ENCODE data around the gene CTNNA3.
"Not testable (repeated sequence)": the region's sequence is repeated elsewhere in the genome, so short reads cannot be mapped to it uniquely, and the experiment has no call there.

CTNNA3 gene

GRCh38 chr10:67696029-67696428 lies at the start of gene CTNNA3:
Gene CTNNA3, minus strand, starts transcription at chr10:67696195.
- FAIRE-seq = no peak

DNA sequence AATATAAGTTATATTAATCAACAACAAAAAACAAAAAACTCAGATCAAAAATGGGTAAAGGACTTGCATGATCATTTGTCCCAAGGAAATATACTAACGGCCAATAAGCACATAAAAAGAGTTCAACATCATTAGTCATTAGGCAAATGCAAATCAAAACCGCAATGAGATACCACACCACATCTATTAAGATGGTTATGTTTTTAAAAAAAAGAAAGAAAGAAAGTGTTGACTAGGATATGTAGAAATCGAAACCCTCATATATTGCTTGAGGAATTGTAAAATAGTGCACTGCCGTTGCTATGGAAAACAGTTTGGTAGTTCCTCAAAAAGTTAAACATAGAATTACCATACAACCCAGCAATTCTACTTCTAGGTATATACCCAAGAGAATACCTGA lies 39.4 kb upstream of the CTNNA3 start:
- FAIRE-seq = no peak

- FAIRE-seq = no peak
These were observed 37.5 kb upstream of the CTNNA3 start for GRCh38 chr10:67733511-67733910.

- no peak for FAIRE-seq
These were observed 29.6 kb upstream of the CTNNA3 start for GRCh38 chr10:67725567-67725966.

- no peak for FAIRE-seq
These were observed 27.6 kb upstream of the CTNNA3 start for GRCh38 chr10:67723601-67724000.

DNA sequence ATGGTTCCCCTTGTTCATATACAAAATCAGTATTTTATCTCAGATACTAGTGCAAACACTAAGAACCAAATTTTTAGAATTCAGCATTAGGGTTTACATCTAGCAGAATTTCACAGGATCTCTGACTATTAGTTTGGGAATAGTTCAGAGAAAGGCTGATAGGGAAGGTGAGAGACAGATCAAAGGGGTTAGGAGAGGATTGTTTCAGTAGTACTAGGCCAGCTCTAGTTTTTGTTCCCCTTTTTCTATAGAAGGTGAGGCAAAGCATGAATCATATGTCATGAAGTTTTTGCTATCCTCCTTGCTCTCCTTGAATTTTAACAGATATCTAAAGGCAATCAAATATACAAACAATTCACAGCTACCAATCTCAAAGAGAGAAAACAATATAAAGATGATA lies 26.1 kb upstream of the CTNNA3 start:
- no peak for FAIRE-seq

DNA sequence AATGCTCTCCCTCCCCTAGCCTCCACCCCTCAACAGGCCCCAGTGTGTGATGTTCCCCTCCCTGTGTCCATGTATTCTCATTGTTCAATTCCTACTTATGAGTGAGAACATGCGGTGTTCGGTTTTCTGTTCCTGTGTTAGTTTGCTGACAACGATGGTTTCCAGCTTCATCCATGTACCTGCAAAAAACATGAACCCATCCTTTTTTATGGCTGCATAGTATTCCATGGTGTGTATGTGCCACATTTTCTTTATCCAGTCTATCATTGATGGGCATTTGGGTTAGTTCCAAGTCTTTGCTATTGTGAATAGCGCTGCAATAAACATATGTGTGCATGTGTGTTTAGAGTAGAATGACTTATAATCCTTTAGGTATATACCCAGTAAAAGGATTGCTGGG lies 20.5 kb upstream of the CTNNA3 start:
- FAIRE-seq = not testable (repeated sequence)

GRCh38 chr10:67705921-67706320 lies 9.9 kb upstream of the CTNNA3 start:
- FAIRE-seq = no peak

DNA sequence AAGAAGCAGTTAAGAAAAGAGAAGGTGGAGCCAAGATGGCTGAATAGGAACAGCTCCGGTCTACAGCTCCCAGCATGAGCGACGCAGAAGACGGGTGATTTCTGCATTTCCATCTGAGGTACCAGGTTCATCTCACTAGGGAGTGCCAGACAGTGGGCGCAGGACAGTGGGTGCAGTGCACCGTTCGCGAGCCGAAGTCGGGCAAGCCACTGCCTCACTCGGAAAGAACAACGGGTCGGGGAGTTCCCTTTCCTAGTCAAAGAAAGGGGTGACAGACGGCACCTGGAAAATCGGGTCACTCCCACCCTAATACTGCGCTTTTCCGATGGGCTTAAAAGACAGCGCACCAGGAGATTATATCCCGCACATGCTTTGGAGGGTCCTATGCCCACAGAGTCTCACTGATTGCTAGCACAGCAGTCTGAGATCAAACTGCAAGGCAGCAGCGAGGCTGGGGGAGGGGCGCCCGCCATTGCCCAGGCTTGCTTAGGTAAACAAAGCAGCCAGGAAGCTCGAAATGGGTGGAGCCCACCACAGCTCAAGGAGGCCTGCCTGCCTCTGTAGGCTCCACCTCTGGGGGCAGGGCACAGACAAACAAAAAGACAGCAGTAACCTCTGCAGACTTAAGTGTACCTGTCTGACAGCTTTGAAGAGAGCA lies 3.7 kb upstream of the CTNNA3 start:
- not testable (repeated sequence) for FAIRE-seq

- no peak for FAIRE-seq
These were observed 2.2 kb upstream of the CTNNA3 start for GRCh38 chr10:67698164-67698563.

DNA sequence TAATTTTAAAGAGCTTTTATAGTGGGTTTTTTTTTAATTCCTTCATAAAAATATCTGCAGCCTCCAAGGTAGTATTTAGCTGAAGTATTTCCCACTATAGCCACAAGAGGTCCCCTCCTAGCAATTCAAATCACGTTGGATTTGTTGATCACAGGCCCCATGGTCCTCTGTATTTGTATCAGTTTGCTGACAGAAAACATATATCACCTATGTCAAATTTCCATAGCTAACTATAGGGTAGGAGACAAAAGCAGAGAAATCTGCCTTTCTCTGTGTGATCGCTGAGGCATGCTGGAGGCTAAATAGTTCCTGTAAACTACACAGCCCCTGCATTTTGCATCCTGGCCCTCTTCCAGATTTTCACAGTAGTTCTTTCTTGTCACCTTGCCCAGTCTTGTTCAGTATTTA lies 1.7 kb upstream of the CTNNA3 start:
- peak; percentile 66 for FAIRE-seq

- FAIRE-seq = no peak
These were observed 684 bp upstream of the CTNNA3 start for GRCh38 chr10:67696679-67697078.

DNA sequence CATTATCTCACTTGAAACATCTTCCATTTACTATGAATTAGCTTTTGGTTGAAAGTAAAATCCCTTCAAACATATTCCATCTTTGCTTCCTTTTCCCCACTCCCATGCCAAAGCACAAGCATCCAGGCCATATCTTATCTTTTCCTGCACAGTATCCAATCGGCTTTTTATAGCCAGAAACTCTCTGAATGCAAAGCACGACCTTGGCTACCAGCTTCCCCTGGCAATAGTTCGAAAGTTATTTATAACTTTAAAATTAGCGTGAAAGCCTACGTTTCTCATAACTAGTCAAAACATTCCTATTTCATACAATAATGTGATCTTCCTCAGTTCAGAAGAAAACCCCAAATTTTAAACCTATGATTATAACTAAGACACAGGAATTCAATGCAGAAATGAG lies 440 bp downstream of the CTNNA3 start:
- no peak for FAIRE-seq

DNA sequence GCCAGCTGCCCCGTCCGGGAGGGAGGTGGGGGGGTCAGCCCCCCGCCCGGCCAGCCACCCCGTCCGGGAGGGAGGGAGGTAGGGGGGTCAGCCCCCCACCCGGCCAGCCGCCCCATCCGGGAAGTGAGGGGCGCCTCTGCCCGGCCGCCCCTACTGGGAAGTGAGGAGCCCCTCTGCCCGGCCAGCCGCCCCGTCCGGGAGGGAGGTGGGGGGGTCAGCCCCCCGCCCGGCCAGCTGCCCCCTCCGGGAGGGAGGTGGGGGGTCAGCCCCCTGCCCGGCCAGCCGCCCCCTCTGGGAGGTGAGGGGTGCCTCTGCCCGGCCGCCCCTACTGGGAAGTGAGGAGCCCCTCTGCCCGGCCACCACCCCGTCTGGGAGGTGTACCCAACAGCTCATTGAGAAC lies 4.1 kb downstream of the CTNNA3 start:
- not testable (repeated sequence) for FAIRE-seq

DNA sequence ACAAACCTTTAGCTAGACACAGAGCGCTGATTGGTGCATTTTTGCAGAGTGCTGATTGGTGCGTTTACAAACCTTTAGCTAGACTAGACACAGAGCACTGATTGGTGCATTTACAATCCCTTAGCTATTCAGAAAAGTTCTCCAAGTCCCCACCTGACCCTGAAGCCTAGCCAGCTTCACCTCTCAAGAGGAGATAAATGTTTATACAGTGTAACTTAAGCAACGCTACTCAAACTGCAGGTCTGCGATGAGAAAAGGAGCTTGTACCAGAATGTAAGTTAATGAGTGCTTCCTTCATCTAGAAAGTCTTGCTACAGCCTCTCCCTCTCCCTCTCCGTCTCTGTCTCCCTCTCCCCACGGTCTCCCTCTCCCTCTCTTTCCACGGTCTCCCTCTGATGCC lies 5.5 kb downstream of the CTNNA3 start:
- FAIRE-seq = not testable (repeated sequence)

- FAIRE-seq = not testable (repeated sequence)
These were observed 11.9 kb downstream of the CTNNA3 start for GRCh38 chr10:67684140-67684539.

DNA sequence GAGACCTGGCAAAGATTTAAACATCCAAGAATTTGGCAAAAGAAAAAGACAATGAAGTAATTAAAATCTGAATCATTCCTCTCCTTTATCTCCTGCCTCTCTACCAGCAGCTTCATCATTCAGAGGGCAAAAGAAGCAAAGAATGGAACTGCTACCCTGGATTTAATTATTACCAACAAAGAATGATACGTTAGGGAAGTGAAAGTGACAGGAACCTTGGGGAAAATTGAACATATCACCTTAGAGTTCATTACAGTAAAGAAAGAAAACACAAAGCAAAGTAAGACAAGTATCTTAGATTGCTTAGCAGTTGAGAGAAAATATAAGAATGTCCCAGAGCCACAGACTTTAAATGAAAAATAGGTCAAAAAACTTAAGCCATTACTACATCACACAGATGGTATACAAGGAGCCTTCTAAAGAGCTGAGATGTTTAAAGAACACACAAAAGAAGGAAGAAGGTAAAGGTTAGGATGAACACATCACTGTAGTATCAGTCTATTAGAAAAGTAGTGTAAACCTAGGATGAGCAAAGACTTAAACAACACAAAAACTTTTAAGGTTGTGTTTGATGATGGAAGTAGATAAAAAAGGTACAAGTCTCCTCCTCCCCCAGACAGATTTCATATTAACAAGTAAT lies 17.5 kb downstream of the CTNNA3 start:
- no peak for FAIRE-seq

DNA sequence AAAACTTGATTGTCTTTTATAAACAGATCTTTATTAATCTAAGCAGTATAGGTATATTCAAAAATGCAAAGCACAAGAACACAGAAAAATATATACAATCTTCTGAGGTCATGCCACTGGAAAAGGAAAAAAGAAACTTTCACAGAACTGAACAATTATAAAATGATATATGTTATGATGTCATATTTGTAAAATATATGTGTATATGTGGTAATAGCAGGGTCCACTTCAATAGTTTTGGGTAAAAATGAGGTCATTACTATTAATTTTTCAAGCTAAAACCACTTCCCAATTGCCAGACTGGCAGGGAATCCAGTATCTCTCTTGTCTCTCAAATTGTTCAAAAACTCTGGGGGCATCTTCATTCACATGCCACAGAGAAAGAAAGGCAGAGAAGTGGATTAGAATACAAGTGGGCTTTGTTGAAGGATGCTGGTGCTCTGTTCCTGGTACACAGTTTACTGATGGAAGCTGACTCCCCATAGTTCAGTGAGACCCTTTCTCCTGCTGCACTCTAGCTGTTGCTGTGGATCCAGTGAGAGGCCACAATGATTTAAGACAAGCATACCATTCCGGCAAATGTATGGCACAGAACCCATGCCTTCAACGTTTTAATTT lies 19.7 kb downstream of the CTNNA3 start:
- no peak for FAIRE-seq

DNA sequence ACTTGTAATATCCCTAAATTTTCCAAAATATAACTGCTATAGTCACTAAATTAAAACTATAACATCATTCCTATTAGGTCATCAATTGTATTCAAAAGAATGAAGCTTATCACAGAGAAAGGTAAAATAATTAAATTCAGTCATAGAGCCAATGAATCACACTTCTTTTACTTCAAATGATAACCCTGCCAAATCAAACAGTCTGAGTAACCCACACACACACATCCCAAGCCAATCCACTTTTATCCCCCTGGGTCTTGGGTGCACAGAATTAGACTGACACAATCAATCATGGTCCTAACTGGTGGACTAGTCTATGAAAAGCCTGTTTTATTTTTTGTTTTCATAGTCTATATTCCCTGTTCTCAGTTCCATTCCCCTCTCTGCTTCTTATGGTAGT lies 25.6 kb downstream of the CTNNA3 start:
- no peak for FAIRE-seq

GRCh38 chr10:67669978-67670377 lies 26.0 kb downstream of the CTNNA3 start:
- FAIRE-seq = no peak

DNA sequence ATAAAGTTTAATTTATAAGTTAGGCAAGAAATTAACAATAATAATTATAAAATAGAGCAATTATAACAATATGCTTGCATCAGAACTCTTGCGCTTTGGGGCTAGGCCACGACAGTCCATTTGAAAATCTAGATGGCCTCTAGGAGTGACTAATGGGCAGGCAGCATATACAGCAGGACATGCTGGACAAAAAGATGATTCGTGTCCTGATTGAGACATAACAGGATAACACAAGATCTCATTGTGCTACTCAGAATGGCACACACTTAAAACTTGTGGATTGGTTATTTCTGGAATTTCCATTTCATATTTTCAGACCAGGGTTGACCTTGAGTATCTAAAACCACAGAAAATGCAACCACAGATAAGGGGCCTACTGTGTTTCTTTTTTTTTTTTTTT lies 27.5 kb downstream of the CTNNA3 start:
- no peak for FAIRE-seq

DNA sequence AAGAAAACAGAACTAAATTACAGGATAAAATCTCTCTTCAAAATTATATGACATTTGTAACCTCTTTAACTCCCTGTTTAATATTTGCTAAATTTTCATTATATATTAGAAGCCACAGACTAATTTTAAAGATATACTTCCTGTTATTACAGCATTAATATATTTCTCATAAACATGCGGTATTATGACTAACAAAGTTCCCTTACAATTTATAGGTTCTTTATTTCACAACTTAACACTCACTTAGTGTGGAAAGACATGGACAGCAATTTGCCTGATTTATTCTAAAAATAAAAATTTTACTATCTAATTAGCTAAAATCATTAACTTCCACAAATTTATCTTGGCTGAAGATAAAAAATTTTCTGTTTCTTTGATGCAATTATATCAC lies 29.0 kb downstream of the CTNNA3 start:
- FAIRE-seq = no peak

- peak; percentile 54 for FAIRE-seq
These were observed 29.5 kb downstream of the CTNNA3 start for GRCh38 chr10:67666416-67667034.

DNA sequence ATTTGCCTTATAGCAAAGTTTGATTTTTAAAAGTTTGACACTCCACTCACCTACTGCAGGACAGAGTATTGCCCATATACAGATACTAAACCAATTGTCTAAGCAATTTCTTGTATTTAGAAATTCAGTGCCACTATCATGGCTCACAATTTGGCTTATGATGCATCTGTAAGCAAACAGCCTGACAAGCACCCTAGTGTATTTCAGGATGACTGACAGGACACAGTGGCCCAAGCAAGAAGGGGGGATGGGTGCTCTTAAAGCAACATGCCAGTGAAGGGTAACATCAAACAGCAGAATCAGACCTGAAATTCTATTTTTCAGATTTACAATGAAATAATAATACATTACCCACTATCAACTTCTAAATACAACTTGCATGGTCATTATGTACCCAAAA lies 30.5 kb downstream of the CTNNA3 start:
- no peak for FAIRE-seq

Data from endometrium (tissue), 2 donors.